H9 (cell line): Measurements from ENCODE around the gene SLC29A2. TPM values are rescaled to one million over a fixed set of nuclear protein-coding genes. Genes with fewer than 3 reads are reported as not detected.

ENCODE experiments used
- DNase-seq: peaks from one replicate; pipeline ENCODE4 v3.0.0-alpha.2; 2017
- H2AFZ ChIP-seq: one replicate; pipeline ENCODE4 v1.6.1; 2013; ENCODE audit warnings: mild to moderate bottlenecking, low read length, control low read depth, moderate library complexity
- H2AK5ac ChIP-seq: 2 replicates; pipeline ENCODE4 v1.6.1; 2013; ENCODE audit warnings: low read length, control low read depth, mixed read lengths; ENCODE audit not compliant: insufficient read length
- H2BK120ac ChIP-seq: one replicate; pipeline ENCODE4 v1.6.1; 2013; ENCODE audit warnings: low read depth, mild to moderate bottlenecking, low read length, control low read depth, inconsistent platforms; ENCODE audit not compliant: poor library complexity, severe bottlenecking
- H2BK12ac ChIP-seq: 2 replicates; pipeline ENCODE4 v1.6.1; 2013; ENCODE audit warnings: low read length, control low read depth, mixed read lengths, low read depth; ENCODE audit not compliant: insufficient read length
- H2BK15ac ChIP-seq: 2 replicates; pipeline ENCODE4 v1.6.1; 2013; ENCODE audit warnings: low read depth, low read length, control low read depth
- H2BK20ac ChIP-seq: one replicate; pipeline ENCODE4 v1.6.1; 2013; ENCODE audit warnings: low read depth, mild to moderate bottlenecking, low read length, control low read depth, inconsistent platforms; ENCODE audit not compliant: poor library complexity, severe bottlenecking
- H2BK5ac ChIP-seq: 2 replicates; pipeline ENCODE4 v1.6.1; 2013; ENCODE audit warnings: low read length, control low read depth, mixed read lengths; ENCODE audit not compliant: insufficient read length
- H3K14ac ChIP-seq: 2 replicates; pipeline ENCODE4 v1.6.1; 2013; ENCODE audit warnings: low read length, control low read depth; ENCODE audit not compliant: insufficient read depth
- H3K18ac ChIP-seq: 2 replicates; pipeline ENCODE4 v1.6.1; 2013; ENCODE audit warnings: low read depth, mild to moderate bottlenecking, mixed read lengths, low read length, control low read depth; ENCODE audit not compliant: insufficient read length
- H3K23ac ChIP-seq: 2 replicates; pipeline ENCODE4 v1.6.1; 2013; ENCODE audit warnings: low read length, control low read depth, mixed read lengths, low read depth; ENCODE audit not compliant: insufficient read length
- H3K23me2 ChIP-seq: 2 replicates; pipeline ENCODE4 v1.6.1; 2013; ENCODE audit warnings: low read depth, mild to moderate bottlenecking, mixed read lengths, low read length, control low read depth; ENCODE audit not compliant: insufficient read length, poor library complexity, severe bottlenecking
- H3K27ac ChIP-seq: 2 replicates; pipeline ENCODE4 v1.5.1; 2013; ENCODE audit warnings: low read length, control low read depth, mixed read lengths, low read depth; ENCODE audit not compliant: insufficient read length
- H3K27me3 ChIP-seq: 2 replicates; pipeline ENCODE4 v1.6.1; 2013; ENCODE audit warnings: low read length, control low read depth, inconsistent platforms; ENCODE audit not compliant: insufficient read depth
- H3K4ac ChIP-seq: 2 replicates; pipeline ENCODE4 v1.6.1; 2013; ENCODE audit warnings: low read depth, mild to moderate bottlenecking, control low read depth, inconsistent platforms, low read length, moderate library complexity
- H3K4me1 ChIP-seq: 2 replicates; pipeline ENCODE4 v1.6.1; 2013; ENCODE audit warnings: low read length, control low read depth, inconsistent platforms; ENCODE audit not compliant: insufficient read depth
- H3K4me2 ChIP-seq: 2 replicates; pipeline ENCODE4 v1.6.1; 2013; ENCODE audit warnings: low read length, control low read depth, mixed read lengths; ENCODE audit not compliant: insufficient read length, insufficient read depth
- H3K56ac ChIP-seq: 2 replicates; pipeline ENCODE4 v1.6.1; 2013; ENCODE audit warnings: low read depth, mild to moderate bottlenecking, mixed read lengths, low read length, control low read depth; ENCODE audit not compliant: insufficient read length
- H3K79me1 ChIP-seq: 2 replicates; pipeline ENCODE4 v1.6.1; 2013; ENCODE audit warnings: low read depth, mild to moderate bottlenecking, moderate library complexity, low read length, control low read depth, inconsistent platforms; ENCODE audit not compliant: insufficient read depth, poor library complexity, severe bottlenecking
- H3K79me2 ChIP-seq: 2 replicates; pipeline ENCODE4 v1.6.1; 2013; ENCODE audit warnings: low read length, control low read depth, inconsistent platforms; ENCODE audit not compliant: insufficient read depth
- H3K9ac ChIP-seq: 2 replicates; pipeline ENCODE4 v1.6.1; 2013; ENCODE audit warnings: low read length, control low read depth, mixed read lengths; ENCODE audit not compliant: insufficient read length; ENCODE audit errors: extremely low read depth
- H3K9me3 ChIP-seq: one replicate; pipeline ENCODE4 v1.6.1; 2013; ENCODE audit warnings: low read depth, low read length, inconsistent platforms; ENCODE audit not compliant: control insufficient read depth
- H3T11ph ChIP-seq: one replicate; pipeline ENCODE4 v1.6.1; 2013; ENCODE audit warnings: mild to moderate bottlenecking, low read length, control low read depth, inconsistent platforms
- H4K20me1 ChIP-seq: one replicate; pipeline ENCODE4 v1.6.1; 2013; ENCODE audit not compliant: control insufficient read depth, insufficient read length, insufficient read depth
- H4K5ac ChIP-seq: 2 replicates; pipeline ENCODE4 v1.6.1; 2013; ENCODE audit warnings: low read depth, mild to moderate bottlenecking, mixed read lengths, low read length, control low read depth; ENCODE audit not compliant: insufficient read length
- H4K8ac ChIP-seq: replicated peaks from 2 replicates; pipeline ENCODE4 v1.6.1; 2013; ENCODE audit warnings: low read length, control low read depth, mixed read lengths, low read depth; ENCODE audit not compliant: insufficient read length
- H4K91ac ChIP-seq: 2 replicates; pipeline ENCODE4 v1.6.1; 2013; ENCODE audit warnings: low read depth, mild to moderate bottlenecking, moderate library complexity, mixed read lengths, low read length, control low read depth; ENCODE audit not compliant: insufficient read length
- H3K27ac Mint-ChIP-seq, 3 experiments: 2 replicates in 2 of 3; 3 replicates in 1 of 3; pipeline ENCODE4 v1.8.0; 2020 to 2021; ENCODE audit warnings: mixed read lengths in 3 of 3, mild to moderate bottlenecking in 1 of 3, moderate library complexity in 1 of 3
- H3K27me3 Mint-ChIP-seq: 2 replicates; pipeline ENCODE4 v1.8.0; 2021; ENCODE audit warnings: low read depth, mild to moderate bottlenecking, moderate library complexity, mixed read lengths
- H3K36me3 Mint-ChIP-seq, 3 experiments: 2 replicates in 2 of 3; 3 replicates in 1 of 3; pipeline ENCODE4 v1.8.0; 2020 to 2021; ENCODE audit warnings: low read depth in 3 of 3, mixed read lengths in 3 of 3; ENCODE audit not compliant: insufficient read depth in 1 of 3
- H3K4me1 Mint-ChIP-seq, 2 experiments: 2 replicates each; pipeline ENCODE4 v1.8.0; 2020; ENCODE audit warnings: mixed read lengths in 2 of 2
- H3K4me3 Mint-ChIP-seq, 2 experiments: 2 replicates in 1 of 2; 3 replicates in 1 of 2; pipeline ENCODE4 v1.8.0; 2020 to 2021; ENCODE audit warnings: mild to moderate bottlenecking in 2 of 2, mixed read lengths in 2 of 2, moderate library complexity in 1 of 2
- H3K9me3 Mint-ChIP-seq, 2 experiments: 2 replicates in 1 of 2; 3 replicates in 1 of 2; pipeline ENCODE4 v1.8.0; 2020; ENCODE audit warnings: mild to moderate bottlenecking in 2 of 2, mixed read lengths in 2 of 2, moderate library complexity in 1 of 2
- WGBS: extraction: QIAGEN DNeasy Blood & Tissue Kit; methylation state at CpG from one replicate; pipeline ENCODE4 v1.1.7; 2013; ENCODE audit warnings: missing lambda C conversion rate, low lambda C conversion rate, mixed read lengths; ENCODE audit not compliant: insufficient read length; ENCODE audit errors: extremely low coverage; 5-methylcytosine and 5-hydroxymethylcytosine counted together
- total RNA-seq: library from RNA; stranded (reverse); gene quantifications from 2 replicates; pipeline ENCODE4 v1.2.1, GENCODE V29; 2021
- TF ChIP-seq, protein P1 (sequence below): fragments of 200-600 bp; sonication (generic); conservative IDR thresholded peaks from 3 replicates; pipeline ENCODE4 v1.8.0; 2021; ENCODE audit warnings: antibody characterized with exemption, mild to moderate bottlenecking

Gene SLC29A2
- total RNA-seq, 1 experiment from 2014 or later, result 29.8 TPM

GRCh38 chr11:66408488-66409214 lies 37.1 kb upstream of the SLC29A2 start:
- Mint-ChIP-seq H3K27me3 (peaks cover 23% of the 10 kb centered on the region), H3K9me3 (no peaks in the 10 kb centered on the region), H3K27ac (no peak overlapping the region; a peak in 1 of 7 replicates), H3K4me1 (peaks cover 19 to 20% of the 10 kb centered on the region in 2 experiments), H3K4me3 (peak overlapping the region; percentile 60 to 82), H3K36me3 (no peaks in the 10 kb centered on the region)
- H3K23me2 ChIP-seq, result peaks cover 10% of the 10 kb centered on the region
- no peaks in the 10 kb centered on the region; the same call in 1 of the 2 replicates for H3K27me3 ChIP-seq
- no peak overlapping the region for H3T11ph ChIP-seq
- no peak overlapping the region for H2BK20ac ChIP-seq
- H3K14ac ChIP-seq, result no peak overlapping the region
- no peak overlapping the region for H3K56ac ChIP-seq
- H4K91ac ChIP-seq, result no peak overlapping the region
- no peak overlapping the region for H4K5ac ChIP-seq
- no peak overlapping the region for H2BK15ac ChIP-seq
- TF ChIP-seq, protein P1, sequence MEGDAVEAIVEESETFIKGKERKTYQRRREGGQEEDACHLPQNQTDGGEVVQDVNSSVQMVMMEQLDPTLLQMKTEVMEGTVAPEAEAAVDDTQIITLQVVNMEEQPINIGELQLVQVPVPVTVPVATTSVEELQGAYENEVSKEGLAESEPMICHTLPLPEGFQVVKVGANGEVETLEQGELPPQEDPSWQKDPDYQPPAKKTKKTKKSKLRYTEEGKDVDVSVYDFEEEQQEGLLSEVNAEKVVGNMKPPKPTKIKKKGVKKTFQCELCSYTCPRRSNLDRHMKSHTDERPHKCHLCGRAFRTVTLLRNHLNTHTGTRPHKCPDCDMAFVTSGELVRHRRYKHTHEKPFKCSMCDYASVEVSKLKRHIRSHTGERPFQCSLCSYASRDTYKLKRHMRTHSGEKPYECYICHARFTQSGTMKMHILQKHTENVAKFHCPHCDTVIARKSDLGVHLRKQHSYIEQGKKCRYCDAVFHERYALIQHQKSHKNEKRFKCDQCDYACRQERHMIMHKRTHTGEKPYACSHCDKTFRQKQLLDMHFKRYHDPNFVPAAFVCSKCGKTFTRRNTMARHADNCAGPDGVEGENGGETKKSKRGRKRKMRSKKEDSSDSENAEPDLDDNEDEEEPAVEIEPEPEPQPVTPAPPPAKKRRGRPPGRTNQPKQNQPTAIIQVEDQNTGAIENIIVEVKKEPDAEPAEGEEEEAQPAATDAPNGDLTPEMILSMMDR, result peak; percentile 100
- no peak overlapping the region for H4K8ac ChIP-seq
- H3K9me3 ChIP-seq, result no peaks in the 10 kb centered on the region
- no peaks in the 10 kb centered on the region for H3K79me1 ChIP-seq
- no peak overlapping the region for H3K9ac ChIP-seq
- no peak overlapping the region for H3K23ac ChIP-seq
- H2BK120ac ChIP-seq, result peak overlapping the region; percentile 65
- H2AFZ ChIP-seq, result no peak overlapping the region
- H3K4me1 ChIP-seq, result peaks cover 3% of the 10 kb centered on the region
- no peak overlapping the region for H2BK5ac ChIP-seq
- H3K79me2 ChIP-seq, result no peaks in the 10 kb centered on the region
- no peak overlapping the region for H2BK12ac ChIP-seq
- no peak overlapping the region for H2AK5ac ChIP-seq
- H3K27ac ChIP-seq, result no peak overlapping the region
- peak; percentile 93 for DNase-seq
- no peak overlapping the region for H3K18ac ChIP-seq
- no peak overlapping the region for H3K4ac ChIP-seq
- H3K4me2 ChIP-seq, result peak overlapping the region; percentile 49
- H4K20me1 ChIP-seq, result no peaks in the 10 kb centered on the region
- no CpG with 5 or more reads among the region's 63 CpGs for WGBS
